GM19467 (cell line): ENCODE results near the gene PPM1B.
A peak's percentile ranks its signal among the peaks of the same experiment; 100 is the strongest.
"Not testable (repeated sequence)": the region's sequence is repeated elsewhere in the genome, so short reads cannot be mapped to it uniquely, and the experiment has no call there.

ENCODE experiments used
- ATAC-seq: cut with Tn5 transposase; IDR thresholded peaks from one replicate; pipeline ENCODE4 v1.9.1; 2021; ENCODE audit warnings: mild to moderate bottlenecking, moderate library complexity; ENCODE audit not compliant: unreplicated experiment

The PPM1B gene

DNA sequence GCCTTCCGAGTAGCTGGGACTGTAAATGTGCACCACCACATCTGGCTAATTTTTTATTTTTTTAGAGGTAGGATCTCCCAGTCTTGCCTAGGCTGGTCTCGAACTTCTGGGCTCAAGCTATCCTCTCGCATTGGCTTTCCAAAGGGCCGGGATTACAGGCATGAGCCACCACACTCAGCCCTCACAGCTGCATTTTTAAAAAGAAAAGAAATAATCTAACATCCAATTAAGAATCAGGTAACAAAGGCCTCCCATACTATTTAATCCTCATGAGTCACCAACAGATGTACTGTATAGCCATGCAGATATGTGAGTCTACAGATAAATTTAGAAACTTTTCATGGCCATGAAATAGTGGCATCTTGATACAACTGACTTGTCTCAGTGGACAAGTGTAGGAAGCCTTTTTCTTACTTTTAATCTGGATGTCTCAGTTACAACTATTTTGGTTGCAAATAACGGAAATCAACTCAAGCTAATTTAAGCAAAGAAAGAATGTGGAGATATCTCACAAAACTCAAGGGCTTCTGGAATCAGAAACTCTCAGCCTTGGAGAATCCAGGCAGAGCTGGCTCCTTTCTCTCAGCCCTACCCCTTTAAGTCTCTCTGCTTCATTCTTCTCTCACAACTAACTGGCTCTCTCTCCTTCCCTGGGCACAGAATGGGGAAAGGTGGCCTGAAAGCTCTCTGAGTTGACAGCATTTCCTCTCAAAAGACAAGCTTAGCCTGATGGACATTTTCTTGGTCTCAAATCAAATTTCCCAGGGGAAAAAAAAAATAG, 12.8 kb upstream of the PPM1B start:
- no peak for ATAC-seq

DNA sequence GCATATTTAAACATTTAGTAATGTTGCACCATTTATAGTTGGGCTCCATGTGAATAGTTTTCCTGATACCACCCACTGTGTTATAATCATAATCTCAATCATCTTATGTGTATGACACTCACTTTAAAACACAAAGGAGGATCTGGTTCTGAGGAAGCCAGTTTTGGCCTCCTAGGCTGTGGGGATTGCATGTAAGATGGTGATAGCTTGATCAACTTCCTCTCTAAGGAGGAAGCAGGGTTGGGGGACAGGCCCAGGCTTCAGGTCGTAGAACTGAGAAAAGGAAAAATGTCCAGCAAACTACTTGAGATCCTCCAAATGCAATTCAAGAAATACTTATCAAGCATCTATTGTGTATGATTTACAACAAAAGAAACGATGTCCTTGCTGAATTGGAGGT, 4.9 kb upstream of the PPM1B start:
- no peak for ATAC-seq

DNA sequence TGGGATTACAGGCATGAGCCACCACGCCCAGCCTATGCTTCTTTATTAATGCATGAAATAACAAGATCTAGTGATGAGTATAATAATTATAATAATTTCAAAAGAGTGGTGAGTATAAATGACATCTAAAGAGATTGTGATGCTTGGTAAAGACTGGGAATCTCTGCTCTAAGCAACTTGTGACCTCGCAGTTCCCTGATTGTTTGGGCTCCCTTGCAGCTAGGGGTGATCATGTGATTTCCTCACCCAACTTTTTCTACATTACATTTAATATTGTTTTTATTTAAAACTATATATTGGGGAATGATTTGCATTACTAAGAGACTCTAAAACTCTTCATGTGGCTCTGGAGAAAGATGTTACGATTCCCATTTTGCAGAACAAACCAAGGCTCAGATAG, 4.1 kb upstream of the PPM1B start:
- ATAC-seq = no peak

DNA sequence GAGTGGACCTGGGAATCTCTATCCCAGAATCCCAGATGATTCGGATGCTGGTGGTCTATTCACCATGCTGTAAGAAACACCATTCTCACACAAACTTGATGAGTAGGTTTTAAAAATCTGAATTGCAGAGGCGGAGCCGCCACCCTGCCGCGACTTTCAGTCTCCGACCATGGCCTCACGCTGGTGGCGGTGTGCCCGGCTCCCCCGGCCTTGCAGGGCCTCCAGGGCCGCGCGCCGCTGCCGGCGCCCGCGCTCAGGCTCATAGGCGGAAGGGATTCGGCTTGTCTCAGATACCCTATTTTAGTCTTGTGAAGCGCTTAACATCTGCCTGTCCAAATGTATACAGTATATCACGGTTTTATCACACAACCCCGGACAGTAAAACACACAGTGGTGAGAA, 2.6 kb upstream of the PPM1B start:
- no peak for ATAC-seq

DNA sequence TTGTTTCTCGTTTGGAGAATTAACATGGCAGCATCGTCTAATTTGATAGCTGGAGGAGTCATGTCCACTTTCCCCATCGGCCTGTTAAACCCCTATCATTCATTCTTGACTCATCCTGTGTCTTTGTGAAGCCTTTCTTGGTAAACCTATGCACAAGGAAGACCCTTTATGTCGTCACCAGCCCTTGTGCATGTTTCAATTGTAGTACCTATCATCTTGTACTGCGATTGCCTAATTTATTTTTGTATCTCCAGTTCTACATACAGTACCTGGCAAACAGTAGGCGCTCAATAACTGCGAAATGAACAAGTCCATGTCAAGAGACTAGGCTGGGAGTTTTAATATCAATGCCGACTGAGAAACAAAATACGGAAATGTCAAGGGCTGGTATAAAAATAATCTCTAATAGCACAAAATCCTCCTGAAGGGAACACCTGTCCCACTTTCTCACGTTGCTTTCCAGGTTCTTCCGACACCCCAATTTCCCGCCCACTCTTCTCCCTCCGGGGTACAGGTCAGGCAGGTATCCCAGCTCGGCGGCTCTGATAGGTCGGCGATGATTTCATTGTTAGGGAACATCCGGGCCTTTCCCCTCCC, 1.3 kb upstream of the PPM1B start:
- no peak for ATAC-seq

DNA sequence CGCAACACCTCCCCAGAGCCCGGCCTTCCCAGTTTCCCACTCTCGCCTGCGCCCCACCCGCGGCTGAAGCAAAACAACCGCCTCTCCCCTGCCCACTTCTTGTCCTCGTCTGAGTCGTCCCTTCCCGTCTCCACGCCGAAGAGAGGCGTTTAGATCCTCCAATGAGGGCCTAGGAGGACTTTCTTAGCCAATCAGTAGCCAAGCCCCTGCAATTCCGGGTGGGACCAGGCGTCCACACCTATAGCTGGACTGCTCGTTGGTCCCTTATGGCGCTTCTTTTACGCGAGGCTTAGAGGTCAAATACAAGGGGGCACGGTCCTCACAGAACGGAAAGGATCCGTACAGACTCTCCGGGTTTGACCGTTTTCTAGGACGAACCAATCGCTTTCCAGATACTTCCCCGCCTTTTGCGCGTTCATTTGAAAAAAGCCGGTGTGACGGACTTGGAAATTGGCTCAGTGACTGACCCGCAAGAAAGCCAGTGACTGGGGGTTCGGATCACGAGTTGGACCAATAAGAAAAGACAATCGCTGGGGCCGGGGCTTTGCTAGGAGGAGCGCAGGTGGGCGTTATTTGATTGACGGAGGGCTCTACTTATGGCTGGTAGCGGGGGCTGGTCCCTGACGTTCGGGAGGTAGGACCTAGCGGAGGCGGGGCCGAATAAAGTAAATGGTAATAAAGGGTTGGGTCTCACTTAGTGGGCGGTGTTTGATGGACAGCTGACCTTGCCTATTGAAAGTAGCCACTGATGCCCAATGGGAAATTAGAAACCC, 581 bp upstream of the PPM1B start:
- peak; percentile 79 for ATAC-seq

DNA sequence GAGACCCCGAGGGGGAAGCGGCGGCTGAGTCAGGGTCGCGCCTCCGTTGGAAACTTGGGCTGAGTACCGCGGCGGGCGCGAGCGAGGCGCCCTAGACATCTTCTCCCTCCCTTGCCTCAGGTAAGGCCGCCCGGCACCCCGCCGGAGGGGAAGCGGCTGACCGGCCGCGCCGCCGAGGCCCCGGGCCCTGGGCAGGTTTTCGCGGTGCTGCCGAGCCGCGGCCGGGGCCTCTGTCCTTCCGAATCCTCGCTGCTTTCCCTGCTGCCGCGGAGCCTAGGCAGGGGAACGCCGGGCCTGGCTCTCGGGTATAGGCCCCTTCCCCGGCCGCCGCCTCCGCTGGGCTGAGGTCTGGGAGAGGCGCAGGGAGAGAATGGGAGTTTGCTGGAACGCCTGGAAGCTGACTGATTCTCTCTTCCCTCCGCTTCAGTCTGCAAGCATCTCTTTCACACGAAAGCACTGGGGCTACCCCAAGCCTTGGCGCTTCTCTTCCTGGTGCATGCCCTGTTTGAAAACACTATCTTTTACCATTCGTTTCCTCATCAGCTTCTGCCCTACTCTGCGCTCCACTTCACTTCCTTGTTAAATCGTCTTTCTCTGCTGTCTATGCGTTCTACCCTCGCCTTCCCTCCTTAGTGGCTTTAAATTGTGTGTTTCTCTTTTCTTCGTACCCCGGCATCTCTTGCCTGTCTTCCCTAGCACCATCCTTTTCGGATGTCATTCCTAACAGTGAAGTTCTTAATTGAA, 652 bp downstream of the PPM1B start:
- peak; percentile 9 for ATAC-seq

DNA sequence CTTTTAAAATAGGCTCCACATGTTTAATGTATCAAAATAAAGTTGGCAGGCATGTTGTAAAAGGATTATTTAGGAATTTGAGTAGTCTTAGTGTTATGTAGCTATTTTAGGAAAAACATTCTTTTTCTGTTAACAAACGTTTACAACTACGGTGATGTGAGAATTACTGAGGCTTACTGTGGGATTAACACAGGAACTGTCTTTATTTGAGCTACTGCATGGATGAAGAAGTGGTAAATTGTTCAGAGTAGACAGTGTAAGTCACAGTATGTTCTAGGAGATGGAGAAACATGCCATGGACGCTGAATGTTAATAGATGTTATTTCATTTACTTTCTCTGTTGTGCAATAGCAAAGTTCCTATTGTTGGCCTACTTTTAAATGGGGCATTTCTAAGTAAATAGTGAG, 1.6 kb downstream of the PPM1B start:
- ATAC-seq = no peak

DNA sequence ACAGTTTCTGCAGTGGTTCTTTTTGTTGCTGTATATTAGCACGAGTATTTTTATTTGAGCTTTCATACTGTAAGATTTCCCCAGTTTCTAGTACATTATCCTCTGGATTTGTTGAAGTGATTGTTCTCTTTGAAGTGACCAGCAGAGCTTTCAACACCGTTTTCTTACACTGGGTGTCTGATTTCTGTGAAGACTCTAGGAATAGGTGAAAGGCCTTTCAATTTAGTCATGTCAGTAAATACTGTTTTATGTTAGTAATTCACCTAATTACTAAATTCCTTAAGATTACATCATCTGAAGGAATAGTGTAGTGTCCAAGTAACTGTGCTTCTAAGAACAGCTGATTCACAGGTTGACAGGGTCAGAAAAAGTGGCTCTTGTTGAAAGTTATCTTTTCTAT, 2.3 kb downstream of the PPM1B start:
- ATAC-seq = no peak

DNA sequence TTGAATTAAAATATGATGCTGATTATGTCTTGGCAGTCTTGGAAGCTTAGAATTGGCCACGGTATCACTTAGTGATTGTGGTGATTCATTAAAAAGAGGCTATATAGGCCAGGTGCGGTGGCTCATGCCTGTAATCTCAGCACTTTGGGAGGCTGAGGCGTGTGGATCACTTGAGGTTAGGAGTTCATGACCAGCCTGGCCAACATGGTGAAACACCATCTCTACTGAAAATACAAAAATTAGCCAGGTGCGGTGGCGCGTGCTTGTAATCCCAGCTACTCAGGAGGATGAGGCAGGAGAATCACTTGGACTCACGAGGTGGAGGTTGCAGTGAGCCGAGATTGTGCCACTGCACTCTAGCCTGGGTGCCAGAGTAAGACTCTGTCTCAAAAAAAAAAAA, 2.8 kb downstream of the PPM1B start:
- not testable (repeated sequence) for ATAC-seq

DNA sequence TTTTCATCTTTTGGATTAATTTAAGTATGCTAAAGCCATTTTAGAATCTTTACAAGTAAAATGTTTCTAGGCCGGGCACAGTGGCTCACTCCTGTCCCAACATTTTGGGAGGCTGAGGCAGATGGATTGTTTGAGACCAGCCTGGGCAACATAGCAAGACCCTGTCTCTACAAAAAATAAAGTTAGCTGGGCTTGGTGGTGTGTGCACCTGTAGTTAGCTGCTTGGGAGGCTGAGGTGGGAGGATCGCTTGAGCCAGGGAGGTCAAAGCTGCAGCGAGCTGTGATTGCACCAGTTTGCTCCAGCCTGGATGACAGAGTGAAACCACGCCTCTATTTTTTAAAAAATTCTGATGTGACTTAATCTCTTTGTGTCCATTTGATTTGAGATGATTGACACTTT, 3.9 kb downstream of the PPM1B start:
- ATAC-seq = no peak

DNA sequence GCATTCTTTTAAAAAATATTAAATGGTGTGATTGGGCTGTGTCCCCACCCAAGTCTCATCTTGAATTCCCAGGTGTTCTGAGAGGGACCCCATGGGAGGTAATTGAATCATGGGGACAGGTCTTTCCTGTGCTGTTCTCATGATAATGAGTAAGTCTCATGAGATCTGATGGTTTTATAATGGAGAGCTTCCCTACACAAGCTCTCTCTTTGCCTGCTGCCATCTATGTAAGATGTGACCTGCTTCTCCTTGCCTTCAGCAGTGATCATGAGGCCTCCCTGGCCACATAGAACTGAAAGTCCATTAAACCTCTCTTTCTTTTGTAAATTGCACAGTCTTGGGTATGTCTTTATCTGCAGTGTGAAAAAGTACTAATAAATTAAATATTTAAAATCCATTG, 10.3 kb downstream of the PPM1B start:
- no peak for ATAC-seq

DNA sequence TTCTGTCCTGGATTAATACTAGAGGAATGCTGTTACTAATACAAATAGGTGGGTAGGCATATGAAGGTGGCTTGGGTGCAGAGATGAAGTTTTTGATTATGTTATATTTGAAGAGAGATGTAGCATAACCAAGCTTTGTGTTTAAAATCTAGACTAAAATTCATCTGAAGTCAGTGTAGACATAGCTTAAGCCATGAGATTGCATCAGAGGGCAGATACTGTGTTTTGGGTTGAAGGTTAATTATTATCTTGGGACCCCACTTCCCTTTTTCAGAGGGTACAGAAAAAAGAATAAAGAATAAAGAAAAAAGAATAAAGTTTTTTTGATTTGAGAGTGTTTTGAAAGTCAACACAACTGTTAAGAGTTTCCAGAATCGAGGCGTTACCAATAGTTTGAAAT, 13.0 kb downstream of the PPM1B start:
- ATAC-seq = no peak

DNA sequence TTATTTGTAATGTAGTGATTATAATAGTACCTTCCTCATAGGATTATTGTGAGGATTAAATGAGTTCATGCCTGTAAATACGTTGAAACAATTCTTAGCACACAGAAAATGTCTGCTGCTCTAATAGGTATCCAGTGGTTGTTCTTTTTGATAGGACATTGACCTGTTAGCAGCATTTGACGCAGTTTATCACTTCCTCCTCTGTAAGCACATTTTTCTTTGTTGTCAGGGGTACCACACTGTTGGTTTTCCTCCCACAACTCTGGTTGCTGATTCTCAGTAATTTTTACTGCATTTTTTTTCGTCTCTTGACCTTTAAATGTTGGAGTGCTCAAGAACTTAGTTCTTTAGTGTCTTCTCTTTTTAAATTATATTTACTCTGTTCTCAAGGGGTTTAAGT, 15.4 kb downstream of the PPM1B start:
- ATAC-seq = no peak

DNA sequence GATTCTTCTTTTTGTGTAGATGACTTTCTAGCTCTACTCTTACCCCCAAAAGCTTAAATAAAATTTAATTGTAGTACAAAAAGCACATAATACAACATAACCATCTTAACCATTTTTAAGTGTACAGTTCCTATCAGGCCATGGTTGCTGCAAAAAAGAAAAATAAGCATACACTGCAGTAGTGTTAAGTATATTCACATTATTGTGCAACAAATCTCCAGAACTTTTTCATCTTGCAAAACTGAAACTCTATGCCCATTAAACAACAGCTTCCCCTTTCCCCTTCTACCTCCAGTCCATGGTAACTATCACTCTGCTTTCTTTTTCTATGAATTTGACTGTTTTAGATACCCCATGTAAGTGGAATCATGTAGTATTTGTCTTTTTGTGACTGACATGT, 18.1 kb downstream of the PPM1B start:
- no peak for ATAC-seq

DNA sequence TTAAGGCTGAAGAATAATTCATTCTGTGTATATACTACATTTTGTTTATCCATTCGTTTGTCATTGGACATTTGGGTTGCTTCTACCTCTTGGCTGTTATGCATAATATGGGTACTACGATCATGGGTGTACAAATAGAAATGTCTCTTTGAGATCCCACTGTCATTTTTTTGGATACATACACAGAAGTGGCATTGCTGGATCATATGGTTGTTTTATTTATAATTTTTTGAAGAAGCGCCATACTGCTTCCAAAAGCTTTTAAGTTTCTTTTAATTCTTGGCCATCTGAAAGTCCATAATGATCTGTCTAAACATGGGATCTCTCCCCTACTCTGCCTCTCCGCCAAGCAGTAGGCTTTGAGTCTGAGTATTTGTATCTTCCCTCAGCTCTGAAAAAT, 18.6 kb downstream of the PPM1B start:
- no peak for ATAC-seq

DNA sequence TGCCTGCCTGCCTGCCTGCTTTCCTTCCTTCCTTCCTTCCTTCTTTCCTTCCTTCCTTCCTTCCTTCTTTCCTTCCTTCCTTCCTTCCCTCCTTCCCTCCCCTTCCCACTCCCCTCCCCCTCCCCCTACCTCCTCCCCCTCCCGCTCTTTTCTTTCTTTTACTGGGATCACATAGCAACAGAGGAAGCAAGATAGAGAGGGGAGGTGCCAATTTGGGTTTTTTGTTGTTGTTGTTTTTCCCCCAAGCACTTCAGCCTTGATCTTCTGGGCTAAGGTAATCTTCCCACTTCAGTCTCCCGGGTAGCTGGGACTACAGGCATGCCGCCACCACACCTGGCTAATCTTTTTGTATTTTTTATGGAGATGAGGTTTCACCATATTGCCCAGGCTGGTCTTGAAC, 20.0 kb downstream of the PPM1B start:
- no peak for ATAC-seq

DNA sequence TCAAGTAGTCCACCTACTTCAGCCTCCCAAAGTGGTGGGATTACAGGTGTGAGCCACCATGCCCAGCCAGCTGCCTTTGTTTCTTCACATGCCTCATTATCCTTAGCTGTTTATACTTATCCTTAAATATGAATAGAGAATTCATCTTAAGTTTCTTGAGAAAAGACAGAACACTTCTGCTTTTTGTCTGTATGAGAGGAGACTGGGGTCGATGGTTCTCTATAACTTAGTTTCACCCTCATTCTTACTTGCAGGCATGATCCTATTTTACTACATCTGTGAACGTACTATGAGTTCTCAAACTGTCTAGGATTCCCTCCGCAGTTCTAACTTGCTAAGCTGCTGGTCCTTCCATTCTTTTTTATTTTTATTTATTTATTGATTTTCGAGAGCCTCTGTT, 20.4 kb downstream of the PPM1B start:
- no peak for ATAC-seq

DNA sequence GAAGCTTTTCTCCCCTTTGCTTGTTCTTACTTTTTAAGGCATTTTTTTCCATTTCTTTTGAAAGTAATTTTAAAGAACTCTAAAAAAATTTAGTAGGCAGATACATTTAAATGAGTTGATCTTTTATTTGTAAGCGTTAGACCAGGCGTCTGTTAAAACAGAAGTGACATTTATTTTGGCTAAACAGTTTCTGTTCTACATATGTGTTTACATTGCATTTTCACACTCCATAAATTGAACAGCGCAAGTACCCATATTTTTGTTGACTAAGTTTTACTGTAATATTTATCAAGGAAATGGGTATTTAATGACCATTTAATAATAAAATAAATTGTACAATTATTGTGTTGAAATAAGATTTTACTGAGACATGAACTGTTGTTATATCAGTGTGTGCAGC, 21.9 kb downstream of the PPM1B start:
- no peak for ATAC-seq

DNA sequence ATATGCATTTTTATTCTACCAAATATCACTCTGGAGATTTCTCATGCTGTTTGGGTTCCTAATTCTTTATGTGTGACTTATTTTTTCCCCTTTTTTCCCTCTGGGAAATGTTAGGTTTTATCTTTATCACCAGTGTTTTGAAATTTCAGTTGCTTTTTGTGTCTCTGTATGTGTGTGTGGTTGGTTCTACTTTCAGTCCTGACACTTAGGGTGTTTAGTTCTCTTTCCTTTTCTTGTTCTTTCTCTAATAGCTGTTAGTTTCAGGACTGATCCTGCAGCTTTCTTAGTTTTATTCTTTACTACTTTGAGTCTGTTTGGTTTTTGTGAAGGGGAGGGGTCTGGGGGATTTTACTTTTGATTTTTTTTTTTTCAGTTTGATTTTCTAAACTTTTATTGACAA, 23.1 kb downstream of the PPM1B start:
- peak; percentile 91 for ATAC-seq

DNA sequence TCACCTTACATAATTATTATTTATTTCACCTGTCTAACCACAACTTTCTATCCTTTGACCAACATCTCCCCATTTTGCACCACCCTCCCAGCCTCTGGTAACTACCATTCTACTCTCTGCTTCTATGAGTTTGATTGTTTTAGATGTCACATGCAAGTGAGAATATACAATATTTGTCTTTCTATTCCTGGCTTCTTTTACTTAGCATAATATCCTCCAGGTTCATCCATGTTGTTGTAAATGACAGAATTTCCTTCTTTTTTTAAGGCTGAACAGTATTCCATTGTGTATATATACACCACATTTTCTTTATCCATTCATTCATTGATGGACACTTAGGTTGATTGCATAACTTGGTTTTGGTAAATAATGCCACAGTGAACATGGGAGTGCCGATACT, 24.0 kb downstream of the PPM1B start:
- ATAC-seq = no peak
